IPS-15b (cell line): ENCODE results near the gene ARMC6.
A peak's percentile ranks its signal among the peaks of the same experiment; 100 is the strongest.
"Not testable (repeated sequence)": the region's sequence is repeated elsewhere in the genome, so short reads cannot be mapped to it uniquely, and the experiment has no call there.

ENCODE experiments used
- H3K27me3 ChIP-seq: one replicate; pipeline ENCODE4 v1.6.1; 2013; ENCODE audit warnings: low read length; ENCODE audit not compliant: control insufficient read depth, insufficient read depth
- H3K36me3 ChIP-seq: one replicate; pipeline ENCODE4 v1.6.1; 2013; ENCODE audit warnings: low read length; ENCODE audit not compliant: control insufficient read depth, insufficient read depth
- H3K4me1 ChIP-seq: one replicate; pipeline ENCODE4 v1.6.1; 2013; ENCODE audit warnings: mild to moderate bottlenecking, low read length; ENCODE audit not compliant: control insufficient read depth, insufficient read depth
- H3K4me3 ChIP-seq: one replicate; pipeline ENCODE4 v1.5.1; 2013; ENCODE audit warnings: low read depth, low read length
- H3K9ac ChIP-seq: one replicate; pipeline ENCODE4 v1.6.1; 2013; ENCODE audit warnings: low read depth, mild to moderate bottlenecking, low read length
- H3K9me3 ChIP-seq: one replicate; pipeline ENCODE4 v1.6.1; 2013; ENCODE audit warnings: mild to moderate bottlenecking, low read length; ENCODE audit not compliant: control insufficient read depth, insufficient read depth

ARMC6 gene

DNA sequence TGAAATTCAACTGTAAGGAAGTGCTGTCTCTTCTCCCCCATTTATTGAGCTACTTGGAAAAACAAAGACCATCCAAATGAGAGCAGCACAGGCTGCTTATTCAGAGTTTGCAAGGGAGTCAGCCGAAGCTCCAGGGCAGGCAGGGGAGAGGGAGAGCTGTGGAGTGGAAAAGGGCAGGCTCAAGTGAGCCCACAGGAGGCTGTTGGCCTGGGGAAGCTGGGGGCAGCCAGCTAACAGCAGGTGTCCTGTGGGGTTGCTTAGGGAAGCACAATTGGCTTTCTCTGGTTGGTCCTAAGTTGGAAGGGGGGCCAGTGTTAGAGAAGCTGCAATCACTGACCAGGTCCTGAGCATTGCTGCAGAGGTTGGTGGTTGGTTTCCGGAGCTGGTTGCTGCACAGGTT, 54.3 kb downstream of the ARMC6 start:
- Histone ChIP-seq H3K9me3 (no peaks in the 10 kb centered on the region), H3K36me3 (no peaks in the 10 kb centered on the region), H3K9ac (peak overlapping the region; percentile 73), H3K27me3 (no peaks in the 10 kb centered on the region), H3K4me3 (no peak overlapping the region), H3K4me1 (peaks cover 12% of the 10 kb centered on the region)

GRCh38 chr19:19094513-19094912, 61.1 kb downstream of the ARMC6 start:
- no peak overlapping the region for H3K9ac ChIP-seq
- H3K9me3 ChIP-seq: no peaks in the 10 kb centered on the region
- H3K36me3 ChIP-seq: no peaks in the 10 kb centered on the region
- peaks cover 12% of the 10 kb centered on the region for H3K4me1 ChIP-seq
- no peak overlapping the region for H3K4me3 ChIP-seq
- H3K27me3 ChIP-seq: no peaks in the 10 kb centered on the region

DNA sequence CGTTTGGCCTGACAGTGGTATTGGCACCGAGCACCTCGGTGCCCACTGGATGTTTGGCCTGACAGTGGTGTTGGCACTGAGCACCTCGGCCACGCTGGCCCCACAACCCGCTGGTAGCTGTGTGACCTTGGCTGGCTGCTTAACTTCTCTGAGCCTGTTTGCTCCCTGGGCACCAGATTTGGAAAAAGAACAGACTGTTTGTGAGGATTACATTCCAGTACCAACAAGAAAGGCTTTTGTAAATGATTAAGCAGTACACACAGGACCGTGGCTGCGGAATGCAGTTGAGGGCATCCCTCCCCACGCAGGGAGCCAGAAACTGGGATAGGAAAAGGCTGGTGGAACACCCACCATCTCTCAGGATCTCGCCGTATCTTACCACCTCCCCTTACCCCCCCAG, 62.3 kb downstream of the ARMC6 start:
- no peaks in the 10 kb centered on the region for H3K36me3 ChIP-seq
- H3K9ac ChIP-seq: no peak overlapping the region
- H3K9me3 ChIP-seq: no peaks in the 10 kb centered on the region
- no peaks in the 10 kb centered on the region for H3K27me3 ChIP-seq
- peaks cover 3% of the 10 kb centered on the region for H3K4me1 ChIP-seq
- no peak overlapping the region for H3K4me3 ChIP-seq

GRCh38 chr19:19096641-19097627, 63.5 kb downstream of the ARMC6 start:
- Histone ChIP-seq H3K9me3 (no peaks in the 10 kb centered on the region), H3K9ac (no peak overlapping the region), H3K27me3 (no peaks in the 10 kb centered on the region), H3K4me1 (no peaks in the 10 kb centered on the region), H3K36me3 (no peaks in the 10 kb centered on the region), H3K4me3 (no peak overlapping the region)

DNA sequence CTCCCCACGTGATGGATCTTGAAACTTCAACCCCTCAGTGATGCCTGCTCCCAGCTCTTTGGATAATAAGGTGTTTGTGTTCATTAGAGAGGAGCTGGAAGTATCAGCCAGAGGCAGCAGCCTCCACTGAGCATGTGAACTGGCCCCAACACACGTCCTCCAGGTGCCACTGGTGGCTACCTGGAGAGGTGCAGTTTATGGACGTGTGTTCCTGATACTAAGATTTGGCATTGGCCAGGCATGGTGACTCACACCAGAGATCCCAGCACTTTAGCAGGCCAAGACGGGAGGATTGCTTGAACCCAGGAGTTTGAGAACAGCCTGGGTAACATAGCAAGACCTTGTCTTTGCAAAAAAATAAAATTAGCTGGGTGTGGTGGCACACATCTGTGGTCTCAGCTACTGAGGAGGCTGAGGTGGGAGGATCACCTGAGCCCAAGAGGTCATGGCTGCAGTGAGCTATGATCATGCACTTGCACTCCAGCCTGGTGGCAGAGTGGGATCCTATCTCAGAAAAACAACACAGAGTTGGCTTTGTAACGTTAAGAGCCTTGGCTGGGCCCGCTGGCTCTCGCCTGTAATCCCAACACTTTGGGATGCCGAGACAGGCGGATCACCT, 64.8 kb downstream of the ARMC6 start:
- no peaks in the 10 kb centered on the region for H3K4me1 ChIP-seq
- H3K36me3 ChIP-seq: no peaks in the 10 kb centered on the region
- no peaks in the 10 kb centered on the region for H3K27me3 ChIP-seq
- H3K9ac ChIP-seq: no peak overlapping the region
- no peak overlapping the region for H3K4me3 ChIP-seq
- no peaks in the 10 kb centered on the region for H3K9me3 ChIP-seq

GRCh38 chr19:19098703-19099632, 65.6 kb downstream of the ARMC6 start:
- Histone ChIP-seq H3K9me3 (no peaks in the 10 kb centered on the region), H3K9ac (no peak overlapping the region), H3K4me3 (no peak overlapping the region), H3K27me3 (no peaks in the 10 kb centered on the region), H3K36me3 (no peaks in the 10 kb centered on the region), H3K4me1 (no peaks in the 10 kb centered on the region)

- no peaks in the 10 kb centered on the region for H3K36me3 ChIP-seq
- no peak overlapping the region for H3K9ac ChIP-seq
- H3K9me3 ChIP-seq: no peaks in the 10 kb centered on the region
Observed at GRCh38 chr19:19101540-19101939, 68.1 kb downstream of the ARMC6 start.

DNA sequence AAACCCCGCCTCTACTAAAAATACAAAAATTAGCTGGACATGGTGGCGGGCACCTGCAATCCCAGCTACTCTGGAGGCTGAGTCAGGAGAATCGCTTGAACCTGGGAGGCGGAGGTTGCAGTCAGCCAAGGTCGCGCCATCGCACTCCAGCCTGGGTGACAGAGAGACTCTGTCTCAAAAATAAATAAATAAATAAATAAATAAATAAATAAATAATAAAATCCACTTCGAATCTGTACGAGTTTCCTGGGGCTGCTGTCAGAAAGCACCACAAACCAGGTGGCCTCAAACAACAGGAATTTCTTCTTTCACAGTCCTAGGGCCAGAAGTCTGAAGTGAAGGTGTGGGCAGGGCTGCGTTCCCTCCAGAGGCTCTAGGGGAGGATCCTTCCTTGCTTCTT, 69.2 kb downstream of the ARMC6 start:
- H3K27me3 ChIP-seq, H3K4me3 ChIP-seq, H3K36me3 ChIP-seq, H3K9me3 ChIP-seq, H3K9ac ChIP-seq, H3K4me1 ChIP-seq: not testable (repeated sequence)

More at GRCh38 chr19:19101540-19101939, 68.1 kb downstream of the ARMC6 start:
- Histone ChIP-seq H3K27me3 (no peaks in the 10 kb centered on the region), H3K4me1 (peaks cover 4% of the 10 kb centered on the region), H3K4me3 (no peak overlapping the region)

DNA sequence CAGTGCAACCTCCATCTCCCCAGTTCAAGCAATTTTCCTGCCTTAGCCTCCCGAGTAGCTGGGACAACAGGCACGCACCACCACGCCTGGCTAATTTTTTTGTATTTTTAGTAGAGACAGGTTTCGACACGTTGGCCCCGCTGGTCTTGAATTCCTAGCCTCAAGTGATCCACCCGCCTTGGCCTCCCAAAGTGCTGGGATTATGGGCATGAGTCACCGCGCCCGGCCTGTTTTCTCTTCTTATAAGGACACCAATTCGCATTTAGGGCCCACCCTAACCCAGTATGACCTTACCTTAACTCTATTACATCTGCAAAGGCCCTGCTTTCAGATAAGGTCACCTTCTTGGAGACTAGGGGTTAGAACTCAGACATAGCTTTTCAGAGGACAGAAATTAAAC, 69.8 kb downstream of the ARMC6 start:
- H3K36me3 ChIP-seq: no peaks in the 10 kb centered on the region
- no peak overlapping the region for H3K4me3 ChIP-seq
- no peaks in the 10 kb centered on the region for H3K9me3 ChIP-seq
- no peaks in the 10 kb centered on the region for H3K27me3 ChIP-seq
- no peak overlapping the region for H3K9ac ChIP-seq
- H3K4me1 ChIP-seq: peaks cover 7% of the 10 kb centered on the region

GRCh38 chr19:19105365-19106055, 72.1 kb downstream of the ARMC6 start:
- Histone ChIP-seq H3K9me3 (no peaks in the 10 kb centered on the region), H3K27me3 (no peaks in the 10 kb centered on the region), H3K36me3 (no peaks in the 10 kb centered on the region), H3K4me3 (peak overlapping the region; percentile 80), H3K9ac (peak overlapping the region; percentile 66), H3K4me1 (peaks cover 7% of the 10 kb centered on the region)

GRCh38 chr19:19106056-19106551, 72.7 kb downstream of the ARMC6 start:
- Histone ChIP-seq H3K4me3 (peak overlapping the region; percentile 38), H3K9ac (peak overlapping the region; percentile 26), H3K36me3 (no peaks in the 10 kb centered on the region), H3K9me3 (no peaks in the 10 kb centered on the region), H3K4me1 (peaks cover 7% of the 10 kb centered on the region), H3K27me3 (no peaks in the 10 kb centered on the region)
